NCI-H1048 (cell line): Measurements from ENCODE around the gene TMEM178B.

Experiments used
- DNase-seq: peaks from one replicate; lab custom pipeline; 2025; lab: John Stamatoyannopoulos, UW

TMEM178B gene

GRCh38 chr7:141221007-141221612 is 147.2 kb downstream of the TMEM178B start:
- no peak for DNase-seq

GRCh38 chr7:141225916-141226618 is 152.2 kb downstream of the TMEM178B start:
- no peak for DNase-seq

GRCh38 chr7:141227454-141227853 is 153.6 kb downstream of the TMEM178B start:
- DNase-seq, result no peak

GRCh38 chr7:141228482-141228881 is 154.6 kb downstream of the TMEM178B start:
- DNase-seq, result no peak

GRCh38 chr7:141231018-141231792 is 157.3 kb downstream of the TMEM178B start:
- no peak for DNase-seq

DNA sequence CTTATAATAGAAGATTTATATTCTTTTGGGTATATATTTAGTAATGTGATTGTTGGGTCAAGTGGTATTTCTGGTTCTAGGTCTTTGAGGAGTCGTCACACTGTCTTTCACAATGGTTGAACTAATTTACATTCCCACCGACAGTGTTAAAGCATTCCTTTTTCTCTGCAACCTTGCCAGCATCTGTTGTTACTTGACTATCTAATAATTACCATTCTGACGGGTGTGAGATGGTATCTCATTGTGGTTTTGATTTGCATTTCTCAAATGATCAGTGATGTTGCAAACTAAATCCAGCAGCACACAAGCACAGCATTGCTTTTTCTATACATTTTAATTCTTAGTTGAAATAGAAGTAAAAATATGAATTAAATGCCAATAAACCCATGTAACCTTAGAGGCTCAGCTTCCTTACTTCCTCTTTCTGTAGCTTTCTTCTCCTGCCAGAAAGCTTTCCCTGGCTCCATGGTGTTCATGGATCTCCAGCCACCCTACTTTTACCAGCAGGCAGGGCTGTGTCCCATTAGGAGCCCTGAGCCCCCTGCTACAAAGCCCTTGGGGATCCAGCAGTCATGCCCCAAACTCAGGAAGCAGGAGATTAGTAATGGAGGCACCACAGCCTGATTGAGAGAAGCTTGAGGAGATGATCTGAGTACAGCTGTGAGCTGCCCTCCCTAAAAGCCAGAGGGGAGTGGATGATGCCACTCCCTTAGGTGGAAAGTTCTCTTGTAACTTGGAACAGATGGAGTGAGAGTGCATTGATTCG is 158.6 kb downstream of the TMEM178B start:
- no peak for DNase-seq

DNA sequence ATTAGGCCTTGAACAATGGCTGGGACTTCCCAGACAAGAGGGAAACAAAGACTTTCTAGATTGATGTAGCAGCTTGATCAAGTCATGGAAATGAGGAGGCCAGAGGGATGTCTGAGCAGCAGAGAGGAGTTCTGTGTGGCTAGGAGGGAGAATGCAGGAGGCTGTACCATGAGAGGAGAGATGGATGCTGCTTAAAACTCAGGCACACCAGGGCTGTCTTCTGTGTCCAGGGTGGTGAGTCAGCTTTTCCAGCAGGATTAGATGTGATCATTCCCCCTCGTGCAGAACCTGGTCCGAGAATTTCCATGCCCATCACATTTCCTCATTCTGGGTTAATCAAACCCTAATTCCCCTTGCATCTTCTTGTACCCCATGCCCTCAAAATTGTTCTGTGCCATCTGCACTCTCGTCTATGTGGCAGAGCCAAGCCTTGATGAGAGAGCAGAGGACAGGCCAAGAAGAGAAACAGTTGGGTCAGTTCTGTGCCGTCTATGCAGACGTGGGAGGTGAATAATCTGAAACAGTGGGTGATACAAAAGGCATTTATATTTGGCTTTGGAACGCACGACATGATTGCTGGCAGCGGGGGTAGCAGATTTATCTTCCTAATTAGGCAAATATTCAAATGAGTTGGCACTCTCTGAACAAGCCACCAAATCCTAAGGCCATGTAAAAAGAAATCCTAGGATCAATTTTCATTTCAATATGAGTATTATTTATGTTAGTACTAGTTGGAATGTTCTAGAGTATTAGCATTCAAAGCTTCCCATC is 160.7 kb downstream of the TMEM178B start:
- DNase-seq, result no peak

DNA sequence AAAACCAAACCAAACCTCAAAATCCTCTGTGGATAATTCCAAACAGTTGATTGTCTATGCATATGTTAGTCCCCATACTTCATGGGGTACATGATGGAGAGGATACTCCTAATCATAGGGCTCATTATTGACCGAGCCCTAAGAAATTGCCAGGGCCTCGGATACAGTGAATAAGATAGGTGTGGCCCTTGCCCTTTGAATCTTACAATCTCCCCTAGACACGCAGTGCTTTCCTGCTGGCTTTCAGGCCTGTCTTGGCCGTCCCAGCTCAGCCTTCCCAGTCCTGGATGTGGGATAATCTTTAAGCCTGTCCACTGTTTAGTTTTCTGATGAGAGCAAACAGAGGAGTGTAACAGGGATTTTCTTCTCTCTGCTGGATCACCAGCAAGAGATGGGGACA is 161.8 kb downstream of the TMEM178B start:
- no peak for DNase-seq

- DNase-seq, result no peak
These were observed 164.9 kb downstream of the TMEM178B start for GRCh38 chr7:141238596-141239243.

DNA sequence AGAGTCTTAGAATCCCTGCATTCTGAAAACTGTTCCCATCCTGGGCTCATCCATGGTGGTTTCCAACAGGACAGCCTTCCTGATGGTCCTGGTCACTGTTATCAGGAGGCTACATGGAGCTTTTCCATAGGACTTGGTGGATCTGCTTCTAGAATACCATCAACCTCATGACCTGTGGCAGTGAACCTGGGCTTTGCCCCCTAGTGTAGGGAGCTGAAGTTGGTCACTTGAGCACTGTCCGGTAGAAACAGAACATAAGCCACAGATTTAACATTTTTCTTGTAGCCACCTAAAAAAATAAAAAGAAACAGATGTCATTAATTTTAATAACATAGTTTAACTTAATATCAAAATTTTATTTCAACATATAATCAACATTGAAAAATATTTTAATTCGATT is 165.8 kb downstream of the TMEM178B start:
- no peak for DNase-seq

DNA sequence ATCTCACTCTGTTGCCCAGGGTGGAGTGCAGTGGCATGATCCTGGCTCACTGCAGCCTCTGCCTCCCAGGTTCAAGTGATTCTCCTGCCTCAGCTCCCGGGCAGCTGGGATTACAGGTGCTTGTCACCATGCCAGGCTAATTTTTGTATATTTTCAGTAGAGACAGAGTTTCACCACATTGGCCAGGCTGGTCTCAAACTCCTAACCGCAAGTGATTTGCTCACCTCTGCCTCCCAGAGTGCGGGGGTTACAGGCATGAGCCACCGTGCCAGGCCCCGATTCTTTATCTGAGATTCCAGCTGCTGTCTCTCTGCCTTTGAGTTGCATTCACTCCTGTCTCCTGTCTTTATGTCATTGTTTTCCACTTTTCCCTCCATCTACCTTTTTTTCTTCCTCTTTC is 168.7 kb downstream of the TMEM178B start:
- no peak for DNase-seq

DNA sequence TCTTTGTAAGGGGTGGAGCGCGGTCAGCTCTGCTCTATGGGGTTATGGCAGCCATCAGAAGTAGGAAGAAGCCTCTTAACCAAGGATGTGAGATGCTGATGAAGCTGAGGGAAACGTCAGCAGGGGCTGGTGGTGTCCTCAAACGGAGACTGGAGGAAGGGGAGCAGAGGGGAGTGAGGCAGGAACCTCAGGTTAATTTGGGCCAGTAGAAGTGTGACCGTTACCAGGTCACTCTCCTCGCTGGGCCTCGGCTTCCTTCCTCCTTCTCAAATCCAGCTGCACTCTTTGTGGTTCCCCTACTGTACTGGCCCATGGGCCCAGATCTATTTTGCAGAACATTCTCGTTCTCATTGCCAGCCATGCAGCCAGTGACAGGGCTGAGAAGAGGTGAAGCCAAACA is 169.5 kb downstream of the TMEM178B start:
- no peak for DNase-seq

DNA sequence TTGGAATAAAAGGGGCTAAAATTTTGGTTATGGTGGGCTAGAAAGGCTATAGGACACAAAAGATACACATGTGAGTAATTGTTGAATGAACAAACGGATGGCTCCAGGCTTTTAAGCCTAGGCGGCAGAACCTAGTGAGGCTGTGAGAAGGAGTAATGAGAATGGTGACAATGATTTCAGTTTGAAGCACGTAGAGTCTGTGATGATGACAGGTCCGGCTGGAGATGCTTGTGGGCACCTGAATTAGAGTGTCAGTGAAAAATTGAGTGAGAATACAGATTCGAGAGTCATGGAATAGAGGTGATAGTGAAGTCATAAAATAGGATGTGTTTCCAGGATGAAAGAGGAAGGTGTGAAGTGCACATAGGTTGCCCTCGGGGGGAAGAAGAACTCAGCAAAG is 170.6 kb downstream of the TMEM178B start:
- DNase-seq, result no peak

GRCh38 chr7:141246426-141246825 is 172.6 kb downstream of the TMEM178B start:
- no peak for DNase-seq

- no peak for DNase-seq
These were observed 177.3 kb downstream of the TMEM178B start for GRCh38 chr7:141251180-141251579.

DNA sequence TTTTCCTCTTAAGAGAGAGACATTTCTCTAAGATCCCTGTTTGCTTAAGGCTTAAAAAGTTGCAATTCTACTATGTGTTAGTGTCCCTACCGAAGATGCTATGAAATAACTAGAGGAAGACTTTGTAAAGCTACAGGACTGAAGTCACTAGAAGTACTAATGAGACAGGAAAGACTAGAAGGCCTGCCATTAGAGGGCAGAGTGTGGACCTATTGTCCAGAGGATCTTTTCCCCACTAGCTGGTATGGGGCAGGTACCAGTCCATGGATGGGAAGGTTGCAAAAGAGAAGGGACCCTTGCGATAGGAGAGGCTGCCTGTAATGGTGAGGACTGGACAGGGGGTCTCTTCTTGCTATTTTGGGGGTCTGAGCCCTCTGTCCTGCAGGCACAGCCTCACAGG is 178.1 kb downstream of the TMEM178B start:
- DNase-seq, result no peak

DNA sequence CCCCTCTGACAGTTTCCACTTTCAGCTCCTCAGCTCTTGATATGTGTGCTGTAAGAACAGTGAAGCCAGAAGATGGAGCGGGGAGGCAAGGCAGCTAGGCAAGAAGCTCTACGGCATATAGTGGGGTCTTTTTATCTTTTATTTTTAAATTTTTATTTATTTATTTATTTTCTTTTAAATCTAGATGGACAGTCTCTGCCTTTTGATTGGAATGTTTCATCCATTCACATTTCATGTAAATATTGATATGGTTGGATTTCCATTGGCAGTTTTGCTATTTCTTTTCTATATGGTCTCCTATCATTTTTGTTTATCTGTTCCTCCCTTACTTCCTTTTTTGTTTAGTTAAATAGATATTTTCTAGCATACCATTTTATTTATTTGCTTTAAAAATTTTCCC is 183.7 kb downstream of the TMEM178B start:
- DNase-seq, result no peak

- DNase-seq, result no peak
These were observed 184.7 kb downstream of the TMEM178B start for GRCh38 chr7:141258559-141258958.

DNA sequence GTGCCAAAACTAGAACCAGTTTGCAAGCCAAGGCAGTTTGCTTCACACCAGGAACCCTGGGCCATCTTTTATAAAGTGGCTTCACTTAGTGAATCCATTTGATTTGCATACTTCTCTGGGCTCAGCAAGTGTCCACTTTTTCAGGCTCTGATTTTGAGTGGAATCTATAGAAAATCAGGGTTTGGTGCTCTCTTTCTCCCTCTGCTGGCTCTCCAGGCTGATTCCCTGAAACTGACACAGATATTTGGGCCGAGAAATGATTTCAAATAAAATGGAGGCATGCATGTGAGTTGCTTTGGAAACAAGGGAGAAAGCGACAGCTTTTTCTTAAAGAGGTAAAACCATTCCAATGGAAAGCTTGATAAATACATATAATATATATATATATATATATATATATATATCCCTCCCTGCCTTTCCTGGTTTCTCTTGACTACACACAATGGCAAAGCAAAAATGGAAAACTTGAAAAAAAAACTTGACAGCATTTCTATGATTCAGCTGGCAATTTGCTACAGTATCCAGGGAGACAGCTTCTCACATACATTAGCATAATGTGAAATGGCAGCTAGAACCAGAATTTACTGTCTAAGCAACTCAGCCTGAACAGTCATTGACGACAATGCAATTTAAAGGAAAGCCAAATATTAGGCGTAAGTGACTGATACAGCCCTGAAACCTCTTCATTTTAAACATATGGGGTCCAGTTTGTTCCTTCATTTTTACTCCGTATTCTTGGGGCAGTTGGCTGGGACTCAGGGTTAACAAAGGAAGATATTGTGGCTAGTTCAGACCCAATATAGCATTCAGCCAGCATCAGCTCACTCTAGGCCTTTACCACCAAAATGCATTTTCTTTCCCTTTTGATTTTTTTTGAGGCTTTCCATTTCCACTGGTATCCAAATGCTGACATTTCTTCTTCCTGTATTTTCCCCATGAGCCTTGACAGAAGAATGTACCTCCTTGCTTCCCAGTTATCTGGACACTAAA is 188.5 kb downstream of the TMEM178B start:
- no peak for DNase-seq

DNA sequence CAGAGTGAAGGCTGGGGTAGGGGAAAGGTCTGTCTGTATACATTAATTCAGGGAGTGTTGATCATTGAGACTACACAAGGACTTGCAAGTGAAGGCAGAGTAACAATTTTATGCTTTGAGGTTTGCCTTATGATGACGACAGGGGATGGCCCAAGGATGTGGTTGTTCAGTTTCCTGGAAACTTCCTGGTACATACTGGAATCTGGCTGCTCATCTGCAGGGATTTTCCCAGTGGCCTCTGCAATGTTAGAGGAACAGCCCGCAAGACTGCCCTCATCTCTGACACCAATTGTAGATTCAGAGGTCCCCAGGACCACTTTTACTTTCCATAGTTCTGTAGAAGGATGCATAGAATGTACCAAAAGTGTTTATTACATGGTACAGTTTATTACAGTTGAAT is 189.6 kb downstream of the TMEM178B start:
- no peak for DNase-seq
